ENCODE data around the gene PHGDH. TPM values are rescaled to one million over a fixed set of nuclear protein-coding genes. Genes with fewer than 3 reads are reported as not detected.

The PHGDH gene
- total and polyA plus RNA-seq, 8 donors: 31.9 to 132 (median 107) TPM

- intact Hi-C loops (cut with DNase I): no loop called here
- peak in 2 of 4 donors; percentile 26 to 29 for DNase-seq
- Histone ChIP-seq H3K4me1 (peaks cover 0 to 22% of the 10 kb centered on the region in 2 donors), H3K9me3 (no peaks in the 10 kb centered on the region), H3K4me3 (peak overlapping the region in 1 of 2 donors; percentile 52), H3K36me3 (no peaks in the 10 kb centered on the region), H3K27me3 (peaks cover 0 to 43% of the 10 kb centered on the region in 2 donors), H3K27ac (no peak overlapping the region)
- no peak for ATAC-seq
- no peak for TF ChIP-seq CTCF (IDR thresholded peaks at IDR 0.05)
Measured at GRCh38 chr1:119713039-119713748, 1.5 kb downstream of the PHGDH start.

- DNase-seq (peak in 2 of 4 donors; percentile 33 to 34), ATAC-seq (no peak)
- Histone ChIP-seq H3K4me3 (peak overlapping the region in 1 of 2 donors; percentile 52), H3K9me3 (no peaks in the 10 kb centered on the region), H3K27me3 (peaks cover 0 to 43% of the 10 kb centered on the region in 2 donors), H3K27ac (no peak overlapping the region), H3K4me1 (peaks cover 0 to 22% of the 10 kb centered on the region in 2 donors), H3K36me3 (no peaks in the 10 kb centered on the region)
- intact Hi-C loops (cut with DNase I): no loop called here
- no peak for TF ChIP-seq CTCF (IDR thresholded peaks at IDR 0.05)
Measured at GRCh38 chr1:119713749-119714456, 2.2 kb downstream of the PHGDH start.

- no peak overlapping the region for H3K4me3 ChIP-seq
- peaks cover 0 to 40% of the 10 kb centered on the region in 2 donors for H3K27me3 ChIP-seq
- H3K4me1 ChIP-seq: peaks cover 0 to 22% of the 10 kb centered on the region in 2 donors
- no peak for TF ChIP-seq CTCF (IDR thresholded peaks at IDR 0.05)
- ATAC-seq: no peak
- DNase-seq: peak in 1 of 4 donors; percentile 7
- H3K27ac ChIP-seq: no peak overlapping the region
- H3K36me3 ChIP-seq: no peaks in the 10 kb centered on the region
- intact Hi-C loops (cut with DNase I): no loop called here
- H3K9me3 ChIP-seq: no peaks in the 10 kb centered on the region
Measured at GRCh38 chr1:119714583-119714982, 2.8 kb downstream of the PHGDH start.

- ATAC-seq: no peak
- no peaks in the 10 kb centered on the region for H3K36me3 ChIP-seq
- intact Hi-C loops (cut with DNase I): no loop called here
- no peaks in the 10 kb centered on the region for H3K9me3 ChIP-seq
- DNase-seq: peak in 1 of 4 donors; percentile 19
- H3K4me3 ChIP-seq: no peak overlapping the region
- no peak overlapping the region for H3K27ac ChIP-seq
- peaks cover 0 to 22% of the 10 kb centered on the region in 2 donors for H3K4me1 ChIP-seq
- peaks cover 0 to 37% of the 10 kb centered on the region in 2 donors for H3K27me3 ChIP-seq
- TF ChIP-seq CTCF (IDR thresholded peaks at IDR 0.05): no peak
Measured at GRCh38 chr1:119715542-119715941, 3.8 kb downstream of the PHGDH start.

- peaks cover 0 to 17% of the 10 kb centered on the region in 2 donors for H3K27me3 ChIP-seq
- no peak overlapping the region for H3K27ac ChIP-seq
- DNase-seq: no peak
- intact Hi-C loops (cut with DNase I): no loop called here
- H3K9me3 ChIP-seq: no peaks in the 10 kb centered on the region
- H3K4me3 ChIP-seq: no peak overlapping the region
- peaks cover 0 to 4% of the 10 kb centered on the region in 2 donors for H3K4me1 ChIP-seq
- no peak for TF ChIP-seq CTCF (IDR thresholded peaks at IDR 0.05)
- ATAC-seq: no peak
- H3K36me3 ChIP-seq: peaks cover 0 to 14% of the 10 kb centered on the region in 2 donors
Measured at GRCh38 chr1:119718409-119718808, 6.7 kb downstream of the PHGDH start.
